OCI-LY7 (cell line): ENCODE results near the gene MAEA.

Experiments used
- EZH2phosphoT487 ChIP-seq: fragments of 200-600 bp; sonication (generic); IDR thresholded peaks from 2 replicates; pipeline ENCODE4 v1.6.1; 2018; ENCODE audit warnings: low read depth, borderline replicate concordance, mild to moderate bottlenecking, mixed run types, antibody characterized with exemption, low read length, moderate library complexity, mixed read lengths
- TF ChIP-seq, protein P1 (sequence below): fragments of 200-600 bp; sonication (generic); conservative IDR thresholded peaks from 2 replicates; pipeline ENCODE4 v1.5.1; 2014; ENCODE audit warnings: mild to moderate bottlenecking, antibody characterized with exemption, low read length, moderate library complexity, mixed read lengths

DNA sequence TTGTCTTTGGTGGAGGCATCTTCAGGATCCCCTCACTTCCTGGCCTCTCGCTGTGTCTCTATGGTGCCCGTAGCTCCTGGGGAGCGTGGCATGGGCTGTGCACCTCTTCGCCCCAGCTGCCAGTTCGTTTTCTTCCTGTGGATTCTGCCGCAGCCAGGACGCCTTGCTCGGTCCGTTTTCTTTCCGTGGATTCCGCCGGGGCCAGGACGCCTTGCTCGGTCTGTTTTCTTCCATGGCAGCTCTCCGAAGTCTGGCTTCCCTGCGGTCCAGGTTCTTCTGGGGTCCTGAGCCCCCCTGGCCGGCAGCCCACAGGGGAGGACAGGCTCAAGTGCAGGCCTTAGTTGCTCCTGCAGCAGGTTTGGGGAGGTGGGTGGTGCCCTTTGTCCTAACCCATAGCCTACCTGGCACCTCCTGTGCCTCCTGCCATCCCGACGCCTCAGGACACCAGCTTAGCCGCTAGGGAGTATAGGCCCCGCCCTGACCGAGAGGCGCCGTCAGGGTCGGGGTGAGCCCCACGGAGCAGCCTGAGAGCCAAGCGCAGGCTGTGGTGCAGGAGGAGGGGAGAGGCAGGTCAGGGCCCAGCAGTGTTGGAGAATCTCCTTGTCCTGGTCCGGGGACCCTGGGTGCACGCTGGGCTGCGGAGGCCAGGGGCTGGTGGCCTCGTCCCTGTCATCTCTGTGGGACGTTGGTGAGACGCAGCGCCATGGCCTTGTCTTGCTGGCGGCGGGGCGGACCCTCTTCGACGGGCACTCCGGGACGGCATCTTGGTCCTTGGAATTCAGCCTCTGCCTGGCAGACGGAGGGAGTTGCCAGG, 84.4 kb downstream of the MAEA start:
- TF ChIP-seq, protein P1, sequence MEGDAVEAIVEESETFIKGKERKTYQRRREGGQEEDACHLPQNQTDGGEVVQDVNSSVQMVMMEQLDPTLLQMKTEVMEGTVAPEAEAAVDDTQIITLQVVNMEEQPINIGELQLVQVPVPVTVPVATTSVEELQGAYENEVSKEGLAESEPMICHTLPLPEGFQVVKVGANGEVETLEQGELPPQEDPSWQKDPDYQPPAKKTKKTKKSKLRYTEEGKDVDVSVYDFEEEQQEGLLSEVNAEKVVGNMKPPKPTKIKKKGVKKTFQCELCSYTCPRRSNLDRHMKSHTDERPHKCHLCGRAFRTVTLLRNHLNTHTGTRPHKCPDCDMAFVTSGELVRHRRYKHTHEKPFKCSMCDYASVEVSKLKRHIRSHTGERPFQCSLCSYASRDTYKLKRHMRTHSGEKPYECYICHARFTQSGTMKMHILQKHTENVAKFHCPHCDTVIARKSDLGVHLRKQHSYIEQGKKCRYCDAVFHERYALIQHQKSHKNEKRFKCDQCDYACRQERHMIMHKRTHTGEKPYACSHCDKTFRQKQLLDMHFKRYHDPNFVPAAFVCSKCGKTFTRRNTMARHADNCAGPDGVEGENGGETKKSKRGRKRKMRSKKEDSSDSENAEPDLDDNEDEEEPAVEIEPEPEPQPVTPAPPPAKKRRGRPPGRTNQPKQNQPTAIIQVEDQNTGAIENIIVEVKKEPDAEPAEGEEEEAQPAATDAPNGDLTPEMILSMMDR = no peak
- no peak for TF ChIP-seq EZH2phosphoT487
